Fibroblast of lung (primary cell): ENCODE data around the gene TVP23A.

ENCODE experiments used
- EZH2 ChIP-seq: IDR thresholded peaks from 2 replicates; pipeline ENCODE4 v1.5.1; 2012; ENCODE audit warnings: low read length, control low read depth, mild to moderate bottlenecking; ENCODE audit errors: missing control alignments
- TF ChIP-seq, protein P1 (sequence below), 2 donors: IDR thresholded peaks in 1 of 2; conservative IDR thresholded peaks in 1 of 2; 1 replicate in 1 of 2; 2 replicates in 1 of 2; pipeline ENCODE4 v1.5.1; 2011 to 2012; ENCODE audit warnings: low read length in 2 of 2, control low read depth in 1 of 2, inconsistent platforms in 1 of 2, low read depth in 1 of 2, mild to moderate bottlenecking in 1 of 2

- TF ChIP-seq EZH2: no peak
- TF ChIP-seq, protein P1, sequence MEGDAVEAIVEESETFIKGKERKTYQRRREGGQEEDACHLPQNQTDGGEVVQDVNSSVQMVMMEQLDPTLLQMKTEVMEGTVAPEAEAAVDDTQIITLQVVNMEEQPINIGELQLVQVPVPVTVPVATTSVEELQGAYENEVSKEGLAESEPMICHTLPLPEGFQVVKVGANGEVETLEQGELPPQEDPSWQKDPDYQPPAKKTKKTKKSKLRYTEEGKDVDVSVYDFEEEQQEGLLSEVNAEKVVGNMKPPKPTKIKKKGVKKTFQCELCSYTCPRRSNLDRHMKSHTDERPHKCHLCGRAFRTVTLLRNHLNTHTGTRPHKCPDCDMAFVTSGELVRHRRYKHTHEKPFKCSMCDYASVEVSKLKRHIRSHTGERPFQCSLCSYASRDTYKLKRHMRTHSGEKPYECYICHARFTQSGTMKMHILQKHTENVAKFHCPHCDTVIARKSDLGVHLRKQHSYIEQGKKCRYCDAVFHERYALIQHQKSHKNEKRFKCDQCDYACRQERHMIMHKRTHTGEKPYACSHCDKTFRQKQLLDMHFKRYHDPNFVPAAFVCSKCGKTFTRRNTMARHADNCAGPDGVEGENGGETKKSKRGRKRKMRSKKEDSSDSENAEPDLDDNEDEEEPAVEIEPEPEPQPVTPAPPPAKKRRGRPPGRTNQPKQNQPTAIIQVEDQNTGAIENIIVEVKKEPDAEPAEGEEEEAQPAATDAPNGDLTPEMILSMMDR (conservative IDR thresholded peaks at IDR 0.05 in 1 of 2, IDR thresholded peaks at IDR 0.05 in 1 of 2; ENCODE audit: low read depth in 1 of 2, low read length in 2 of 2): no peak
These were observed 51.5 kb downstream of the TVP23A start for GRCh38 chr16:10767127-10767526.
